HepG2 (cell line): Measurements from ENCODE around the gene TADA1. TPM values are rescaled to one million over a fixed set of nuclear protein-coding genes. Genes with fewer than 3 reads are reported as not detected.

Source experiments
- ATF7-NPFF ChIP-seq: sonication (generic); formaldehyde crosslinking; IDR thresholded peaks from 2 replicates; pipeline ENCODE4 v1.8.1; 2023; ENCODE audit warnings: mild to moderate bottlenecking, low read depth, missing genetic modification reagents, moderate library complexity
- CREB3 ChIP-seq: sonication (generic); formaldehyde crosslinking; IDR thresholded peaks from 2 replicates; pipeline ENCODE4 v1.5.0; 2020; ENCODE audit warnings: missing genetic modification reagents
- DR1 ChIP-seq: sonication (generic); formaldehyde crosslinking; IDR thresholded peaks from 2 replicates; pipeline ENCODE4 v1.8.0; 2021; ENCODE audit warnings: mild to moderate bottlenecking, missing genetic modification reagents, inconsistent platforms
- MED13 ChIP-seq: sonication (generic); formaldehyde crosslinking; IDR thresholded peaks from 2 replicates; pipeline ENCODE4 v1.5.0; 2020; ENCODE audit warnings: missing genetic modification reagents
- MEF2D ChIP-seq: sonication (generic); formaldehyde crosslinking; IDR thresholded peaks from 2 replicates; pipeline ENCODE4 v1.5.1; 2020; ENCODE audit warnings: mild to moderate bottlenecking, missing genetic modification reagents
- POGZ ChIP-seq: sonication (generic); formaldehyde crosslinking; IDR thresholded peaks from 2 replicates; pipeline ENCODE4 v1.4.0; 2020; ENCODE audit warnings: mild to moderate bottlenecking, missing genetic modification reagents
- RBM39 ChIP-seq: fragments of 200-400 bp; formaldehyde crosslinking; IDR thresholded peaks from one replicate; pipeline ENCODE4 v1.6.1; 2018; ENCODE audit warnings: antibody characterized with exemption, mild to moderate bottlenecking, low read depth, low read length; ENCODE audit not compliant: poor library complexity, severe bottlenecking
- RFX3 ChIP-seq: IDR thresholded peaks from 2 replicates; pipeline ENCODE4 v1.6.1; 2016; ENCODE audit warnings: missing biosample characterization, missing genetic modification reagents
- SCMH1 ChIP-seq: sonication (generic); formaldehyde crosslinking; IDR thresholded peaks from 2 replicates; pipeline ENCODE4 v1.9.0; 2021; ENCODE audit warnings: missing genetic modification reagents, mild to moderate bottlenecking, borderline replicate concordance
- STAG1 ChIP-seq: sonication (generic); formaldehyde crosslinking; IDR thresholded peaks from 2 replicates; pipeline ENCODE4 v1.4.0; 2020; ENCODE audit warnings: missing genetic modification reagents
- ZBED4 ChIP-seq: sonication (generic); formaldehyde crosslinking; IDR thresholded peaks from 2 replicates; pipeline ENCODE4 v1.4.0; 2020; ENCODE audit warnings: missing genetic modification reagents, borderline replicate concordance
- ZBTB8A ChIP-seq: sonication (generic); formaldehyde crosslinking; IDR thresholded peaks from 2 replicates; pipeline ENCODE4 v1.4.0; 2020; ENCODE audit warnings: mild to moderate bottlenecking, low read depth, missing genetic modification reagents, borderline replicate concordance
- ZFP90 ChIP-seq: sonication (generic); formaldehyde crosslinking; IDR thresholded peaks from 2 replicates; pipeline ENCODE4 v1.8.0; 2022; ENCODE audit warnings: missing genetic modification reagents, mild to moderate bottlenecking, inconsistent platforms, borderline replicate concordance
- ZNF142 ChIP-seq: sonication (generic); formaldehyde crosslinking; IDR thresholded peaks from 2 replicates; pipeline ENCODE4 v1.4.0; 2020; ENCODE audit warnings: missing genetic modification reagents
- ZNF232 ChIP-seq: sonication (generic); formaldehyde crosslinking; IDR thresholded peaks from 2 replicates; pipeline ENCODE4 v1.4.0; 2020; ENCODE audit warnings: missing genetic modification reagents, borderline replicate concordance
- ZNF607 ChIP-seq: sonication (generic); formaldehyde crosslinking; IDR thresholded peaks from 2 replicates; pipeline ENCODE4 v1.5.1; 2020; ENCODE audit warnings: missing genetic modification reagents, mild to moderate bottlenecking, borderline replicate concordance
- ZNF703 ChIP-seq: sonication (generic); formaldehyde crosslinking; IDR thresholded peaks from 2 replicates; pipeline ENCODE4 v1.5.1; 2020; ENCODE audit warnings: missing genetic modification reagents, mild to moderate bottlenecking, moderate library complexity, borderline replicate concordance
- ZNF749 ChIP-seq: sonication (generic); formaldehyde crosslinking; IDR thresholded peaks from 2 replicates; pipeline ENCODE4 v1.8.0; 2022; ENCODE audit warnings: mild to moderate bottlenecking, missing genetic modification reagents, moderate library complexity, borderline replicate concordance
- polyA plus RNA-seq, 8 experiments: library from polyadenylated mRNA; depleted of rRNA in 3 of 8; stranded (reverse) in 7 of 8; unstranded in 1 of 8; fragments of >200 nt; fragmentation: Illumina TruSeq in 4 of 8; extraction: Trizol in 4 of 8; gene quantifications; 2 replicates each; pipeline versions ENCODE4 v1.2.1 to v1.2.3, GENCODE V29; 2011 to 2016; ENCODE audit warnings: low read depth in 4 of 8, missing spikeins in 1 of 8, mixed read lengths in 1 of 8; ENCODE audit not compliant: insufficient read depth in 1 of 8
- total RNA-seq, 5 experiments: library from RNA; depleted of rRNA; stranded (reverse); fragments of >200 nt; fragmentation: Illumina TruSeq; extraction: Trizol; gene quantifications; 2 replicates each; pipeline ENCODE4 v1.2.3, GENCODE V29; 2016; ENCODE audit warnings: low read depth in 1 of 5

TADA1 gene
- total and polyA plus RNA-seq, 2 of the 13 experiments (the other 11 are each of a cell fraction or from before 2014, with no cell fraction given): 28.3 to 29.1 TPM

GRCh38 chr1:166838766-166839599 lies 37.1 kb downstream of the TADA1 start, which contains the start of gene POGK (continued):
- peak; percentile 86 for TF ChIP-seq ZFP90 (CRISPR knock-in tag)
- TF ChIP-seq ATF7-NPFF: peak; percentile 97
- TF ChIP-seq ZNF703: no peak; the same call in 1 of the 2 replicates
- TF ChIP-seq ZBTB8A: no peak
- TF ChIP-seq CREB3 (CRISPR knock-in tag): peak; percentile 96; the same call in 1 of the 2 replicates
- peak; percentile 97 for TF ChIP-seq ZNF232 (CRISPR knock-in tag)
- TF ChIP-seq MED13 (CRISPR knock-in tag): no peak; the same call in 1 of the 2 replicates
- TF ChIP-seq DR1: peak; percentile 65; the same call in 1 of the 2 replicates
- TF ChIP-seq ZNF142 (CRISPR knock-in tag): peak; percentile 98
- TF ChIP-seq MEF2D (CRISPR knock-in tag): peak; percentile 62; the same call in 1 of the 2 replicates
- 0 out of 2 replicates have a peak, but pooled peaks have one; percentile 8 for TF ChIP-seq STAG1 (CRISPR knock-in tag)
- TF ChIP-seq ZBED4 (CRISPR knock-in tag): peak; percentile 85
- TF ChIP-seq ZNF749 (CRISPR knock-in tag): 0 out of 2 replicates have a peak, but pooled peaks have one; percentile 47
- TF ChIP-seq ZNF607 (CRISPR knock-in tag): peak; percentile 79
- TF ChIP-seq SCMH1: no peak
- no peak for TF ChIP-seq RFX3 (CRISPR knock-in tag)
- TF ChIP-seq RBM39: no peak
- TF ChIP-seq POGZ (CRISPR knock-in tag): peak; percentile 59
